H1 (cell line): ENCODE results near the gene ANXA4. TPM values are rescaled to one million over a fixed set of nuclear protein-coding genes. Genes with fewer than 3 reads are reported as not detected.

Source experiments
- CTCF ChIA-PET: fragments of 300-600 bp; sonication (Branson Sonifier 250); formaldehyde crosslinking; loops from one replicate; lab custom pipeline; 2021; ENCODE audit not compliant: partially characterized antibody; lab: Charles Lee
- POLR2A ChIA-PET: fragments of 300-600 bp; sonication (Branson Sonifier 250); formaldehyde crosslinking; loops from one replicate; lab custom pipeline; 2021; ENCODE audit warnings: inconsistent platforms; ENCODE audit not compliant: partially characterized antibody; lab: Charles Lee
- DNase-seq, 2 experiments: peaks; one replicate each; pipeline versions ENCODE4 v3.0.0 to v3.0.0-alpha.2; 2010 to 2022; ENCODE audit warnings: low spot score in 2 of 2, low read depth in 1 of 2, mixed read lengths in 1 of 2
- FAIRE-seq: peaks from 2 replicates; lab custom pipeline; 2011; peaks lifted over from hg19 to GRCh38; lab: Jason Lieb, UNC
- H2AFZ ChIP-seq: 2 replicates; pipeline ENCODE4 v1.8.1; 2012; ENCODE audit warnings: low read length, inconsistent platforms
- H2AK5ac ChIP-seq: 2 replicates; pipeline ENCODE4 v1.6.1; 2013; ENCODE audit warnings: low read depth, low read length
- H2BK120ac ChIP-seq: replicated peaks from 2 replicates; pipeline ENCODE3; 2013; ENCODE audit warnings: low read depth, low read length, inconsistent platforms
- H2BK12ac ChIP-seq: 2 replicates; pipeline ENCODE4 v1.6.1; 2013; ENCODE audit warnings: low read depth, low read length
- H2BK15ac ChIP-seq: 2 replicates; pipeline ENCODE4 v1.6.1; 2013; ENCODE audit warnings: low read length
- H2BK20ac ChIP-seq: 2 replicates; pipeline ENCODE4 v1.6.1; 2013; ENCODE audit warnings: low read length
- H2BK5ac ChIP-seq: 2 replicates; pipeline ENCODE4 v1.6.1; 2013; ENCODE audit warnings: low read depth, low read length
- H3K14ac ChIP-seq: 2 replicates; pipeline ENCODE4 v1.6.1; 2013; ENCODE audit warnings: inconsistent platforms; ENCODE audit not compliant: insufficient read length
- H3K18ac ChIP-seq: 2 replicates; pipeline ENCODE4 v1.6.1; 2013; ENCODE audit warnings: low read length; ENCODE audit errors: extremely low read depth
- H3K23ac ChIP-seq: 2 replicates; pipeline ENCODE4 v1.6.1; 2013; ENCODE audit warnings: inconsistent platforms; ENCODE audit not compliant: insufficient read length
- H3K23me2 ChIP-seq: 2 replicates; pipeline ENCODE4 v1.6.1; 2013; ENCODE audit warnings: low read depth, low read length
- H3K27ac ChIP-seq: 2 replicates; pipeline ENCODE4 v1.6.1; 2011; ENCODE audit warnings: low read depth, low read length, inconsistent platforms
- H3K27me3 ChIP-seq, 4 experiments: replicated peaks in 1 of 4; 1 replicate in 1 of 4; 2 replicates in 3 of 4; pipeline versions ENCODE4 v1.6.1 to v1.8.1; 2011 to 2013; ENCODE audit warnings: low read length in 3 of 4, mild to moderate bottlenecking in 3 of 4, inconsistent platforms in 2 of 4, mixed read lengths in 2 of 4, moderate library complexity in 1 of 4; ENCODE audit not compliant: control insufficient read depth in 3 of 4, insufficient read depth in 3 of 4; ENCODE audit errors: extremely low read depth in 1 of 4
- H3K36me3 ChIP-seq, 4 experiments: 2 replicates each; pipeline versions ENCODE4 v1.6.1 to v1.8.1; 2011 to 2013; ENCODE audit warnings: mild to moderate bottlenecking in 4 of 4, low read length in 3 of 4, moderate library complexity in 2 of 4, control low read depth in 1 of 4, inconsistent platforms in 1 of 4; ENCODE audit not compliant: insufficient read depth in 4 of 4, control insufficient read depth in 2 of 4
- H3K4ac ChIP-seq: replicated peaks from 2 replicates; pipeline ENCODE3; 2013; ENCODE audit warnings: low read length, low read depth, mixed read lengths, inconsistent platforms; ENCODE audit not compliant: insufficient read length
- H3K4me1 ChIP-seq, 4 experiments: replicated peaks in 1 of 4; 1 replicate in 1 of 4; 2 replicates in 3 of 4; pipeline versions ENCODE4 v1.6.1 to v1.8.1; 2011 to 2013; ENCODE audit warnings: low read length in 3 of 4, inconsistent platforms in 2 of 4, mixed read lengths in 1 of 4; ENCODE audit not compliant: insufficient read depth in 4 of 4, control insufficient read depth in 3 of 4
- H3K4me2 ChIP-seq, 2 experiments: 2 replicates each; pipeline versions ENCODE4 v1.6.1 to v1.8.1; 2011 to 2013; ENCODE audit warnings: low read depth in 2 of 2, low read length in 2 of 2, control low read depth in 1 of 2, inconsistent platforms in 1 of 2, mild to moderate bottlenecking in 1 of 2; ENCODE audit not compliant: insufficient read depth in 1 of 2
- H3K4me3 ChIP-seq, 4 experiments: fragments of 200-600, 300-600 bp in 1 of 4; sonication (generic), shearing (Covaris generic), sonication (Bioruptor Twin) in 1 of 4; 2 replicates each; pipeline versions ENCODE4 v1.5.1 to v1.8.1; 2011 to 2016; ENCODE audit warnings: low read length in 4 of 4, low read depth in 3 of 4, control low read depth in 2 of 4, inconsistent platforms in 2 of 4, mild to moderate bottlenecking in 2 of 4, mixed read lengths in 1 of 4, moderate library complexity in 1 of 4; ENCODE audit not compliant: insufficient read depth in 2 of 4; ENCODE audit errors: extremely low read depth in 1 of 4
- H3K56ac ChIP-seq: replicated peaks from 2 replicates; pipeline ENCODE3; 2013; ENCODE audit warnings: low read depth, mild to moderate bottlenecking, mixed read lengths, low read length, inconsistent platforms; ENCODE audit not compliant: insufficient read length
- H3K79me1 ChIP-seq: 2 replicates; pipeline ENCODE4 v1.6.1; 2013; ENCODE audit warnings: low read depth, low read length, control low read depth
- H3K79me2 ChIP-seq, 2 experiments: 2 replicates each; pipeline versions ENCODE4 v1.6.1 to v1.8.1; 2012 to 2013; ENCODE audit warnings: low read length in 2 of 2, mild to moderate bottlenecking in 2 of 2, inconsistent platforms in 1 of 2; ENCODE audit not compliant: insufficient read depth in 2 of 2, control insufficient read depth in 1 of 2
- H3K9ac ChIP-seq, 4 experiments: replicated peaks in 1 of 4; 1 replicate in 1 of 4; 2 replicates in 3 of 4; pipeline versions ENCODE4 v1.6.1 to v1.8.1; 2011 to 2013; ENCODE audit warnings: low read depth in 3 of 4, low read length in 3 of 4, control low read depth in 2 of 4, mild to moderate bottlenecking in 2 of 4, moderate library complexity in 2 of 4, inconsistent platforms in 1 of 4; ENCODE audit errors: extremely low read depth in 1 of 4
- H3K9me3 ChIP-seq, 2 experiments: 2 replicates each; pipeline versions ENCODE4 v1.6.1 to v1.8.1; 2012 to 2013; ENCODE audit warnings: mild to moderate bottlenecking in 2 of 2, moderate library complexity in 2 of 2, control low read depth in 1 of 2, inconsistent platforms in 1 of 2, low read depth in 1 of 2, low read length in 1 of 2, mixed read lengths in 1 of 2; ENCODE audit not compliant: insufficient read depth in 2 of 2
- H4K20me1 ChIP-seq, 2 experiments: replicated peaks in 1 of 2; 2 replicates each; pipeline versions ENCODE3 to v1.8.1; 2011 to 2013; ENCODE audit warnings: inconsistent platforms in 2 of 2, low read length in 2 of 2, mild to moderate bottlenecking in 1 of 2; ENCODE audit not compliant: insufficient read depth in 2 of 2, control insufficient read depth in 1 of 2
- H4K5ac ChIP-seq: 2 replicates; pipeline ENCODE4 v1.6.1; 2013; ENCODE audit warnings: low read length, low read depth, mixed read lengths, inconsistent platforms; ENCODE audit not compliant: insufficient read length
- H4K8ac ChIP-seq: 2 replicates; pipeline ENCODE4 v1.8.0; 2013; ENCODE audit warnings: mild to moderate bottlenecking, moderate library complexity, low read length, inconsistent platforms; ENCODE audit not compliant: insufficient read depth; ENCODE audit errors: extremely low read depth
- H4K91ac ChIP-seq: replicated peaks from 2 replicates; pipeline ENCODE3; 2013; ENCODE audit warnings: low read length, mixed read lengths, inconsistent platforms; ENCODE audit not compliant: insufficient read length
- EZH2 ChIP-seq: fragments of 200-600 bp; sonication (generic); IDR thresholded peaks from 2 replicates; pipeline ENCODE4 v1.7.1; 2012; ENCODE audit warnings: low read depth, mild to moderate bottlenecking, moderate library complexity, low read length, inconsistent platforms; ENCODE audit not compliant: severe bottlenecking
- FOSL1 ChIP-seq: IDR thresholded peaks from 2 replicates; pipeline ENCODE4 v1.6.1; 2011; ENCODE audit warnings: mild to moderate bottlenecking, low read depth, low read length, moderate library complexity; ENCODE audit not compliant: insufficient read depth
- GTF2F1 ChIP-seq: IDR thresholded peaks from 2 replicates; pipeline ENCODE4 v1.6.1; 2012; ENCODE audit warnings: low read depth, low read length, improper control_type of control experiment, borderline replicate concordance
- JUND ChIP-seq: IDR thresholded peaks from 2 replicates; pipeline ENCODE4 v1.6.1; 2011; ENCODE audit warnings: mild to moderate bottlenecking, improper control_type of control experiment, low read length
- POLR2AphosphoS5 ChIP-seq: IDR thresholded peaks from 2 replicates; pipeline ENCODE4 v1.6.1; 2011; ENCODE audit warnings: low read depth, low read length
- SRF ChIP-seq: IDR thresholded peaks from 2 replicates; pipeline ENCODE4 v1.6.1; 2011; ENCODE audit warnings: mild to moderate bottlenecking, low read depth, low read length, moderate library complexity
- WGBS, 2 experiments: shearing (Covaris generic) in 1 of 2; methylation state at CpG; one replicate each; pipeline versions ENCODE4 v1.1.6 to v1.1.7; 2013 to 2015; ENCODE audit warnings: low lambda C conversion rate in 2 of 2, mixed read lengths in 2 of 2, inconsistent platforms in 1 of 2, low coverage in 1 of 2, missing lambda C conversion rate in 1 of 2; ENCODE audit not compliant: insufficient replicate concordance in 2 of 2, insufficient coverage in 1 of 2, insufficient read length in 1 of 2; ENCODE audit errors: extremely low coverage in 1 of 2, missing lambda C conversion rate in 1 of 2; 5-methylcytosine and 5-hydroxymethylcytosine counted together
- polyA plus RNA-seq, 7 experiments: library from polyadenylated mRNA; depleted of rRNA in 3 of 7; stranded (reverse) in 5 of 7; unstranded in 2 of 7; fragments of >200 nt in 5 of 7; fragments of 200-250 nt in 2 of 7; gene quantifications; 1 replicate in 5 of 7; 2 replicates in 1 of 7; 4 replicates in 1 of 7; pipeline versions ENCODE4 v1.2.1 to v1.2.3, GENCODE V29; 2011 to 2013; ENCODE audit warnings: missing spikeins in 2 of 7, mixed read lengths in 2 of 7
- total RNA-seq: library from RNA; stranded (reverse); fragmentation: NEBNext Ultra II Directional; extraction: Animal tissue kit (Norgen Biotek cat#: 25700); gene quantifications from 2 replicates; pipeline ENCODE4 v1.2.1, GENCODE V29; 2021
- TF ChIP-seq, protein P1 (sequence below): IDR thresholded peaks from 2 replicates; pipeline ENCODE4 v1.6.1; 2011; ENCODE audit warnings: low read depth, mild to moderate bottlenecking, low read length; ENCODE audit not compliant: insufficient read depth
- TF ChIP-seq, protein P2 (sequence below), 3 experiments: IDR thresholded peaks; 1 replicate in 2 of 3; 2 replicates in 1 of 3; pipeline versions ENCODE4 v1.5.1 to v1.6.1; 2011; ENCODE audit warnings: low read length in 3 of 3, mild to moderate bottlenecking in 3 of 3, inconsistent platforms in 2 of 3, low read depth in 1 of 3, moderate library complexity in 1 of 3; ENCODE audit not compliant: insufficient read depth in 1 of 3; ENCODE audit errors: control extremely low read depth in 1 of 3

The ANXA4 gene
- total and polyA plus RNA-seq, 2 of the 8 experiments (the other 6 are each of a cell fraction or from before 2014, with no cell fraction given): 9.4 to 17.6 TPM

GRCh38 chr2:69798290-69798908 is 56.5 kb downstream of the ANXA4 start:
- Histone ChIP-seq H3K23ac (no peak overlapping the region), H2AFZ (no peak overlapping the region)
- POLR2A ChIA-PET: no interaction called here

More at GRCh38 chr2:69798290-69798908, 56.5 kb downstream of the ANXA4 start:
- no peak overlapping the region for H3K27ac ChIP-seq
- H3K4ac ChIP-seq: no peak overlapping the region
- H2BK12ac ChIP-seq: no peak overlapping the region
- no peaks in the 10 kb centered on the region for H3K79me1 ChIP-seq
- H3K79me2 ChIP-seq: no peaks in the 10 kb centered on the region
- H2BK120ac ChIP-seq: no peak overlapping the region
- H2BK20ac ChIP-seq: no peak overlapping the region
- H4K20me1 ChIP-seq: no peaks in the 10 kb centered on the region
- CTCF ChIA-PET: interaction anchor here (2.2 to 4.9 kb wide), 3 partner anchors 8 to 19 kb away, joined by 6 to 29 read pairs (median 15); no protein-coding TSS in a partner anchor
- no peaks in the 10 kb centered on the region for H3K36me3 ChIP-seq
- H4K91ac ChIP-seq: no peak overlapping the region
- no peaks in the 10 kb centered on the region for H3K23me2 ChIP-seq
- no peak overlapping the region for H2BK5ac ChIP-seq
- H2AK5ac ChIP-seq: no peak overlapping the region
- H3K4me2 ChIP-seq: no peak overlapping the region
- no peak overlapping the region for H3K9ac ChIP-seq
- no peak overlapping the region for H4K8ac ChIP-seq
- no peak overlapping the region for H3K18ac ChIP-seq
- TF ChIP-seq GTF2F1 (no peak), SRF (no peak), EZH2 (no peak), FOSL1 (no peak), JUND (no peak), POLR2AphosphoS5 (no peak)
- TF ChIP-seq, protein P1, sequence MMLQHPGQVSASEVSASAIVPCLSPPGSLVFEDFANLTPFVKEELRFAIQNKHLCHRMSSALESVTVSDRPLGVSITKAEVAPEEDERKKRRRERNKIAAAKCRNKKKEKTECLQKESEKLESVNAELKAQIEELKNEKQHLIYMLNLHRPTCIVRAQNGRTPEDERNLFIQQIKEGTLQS: no peak
- TF ChIP-seq, protein P2, sequence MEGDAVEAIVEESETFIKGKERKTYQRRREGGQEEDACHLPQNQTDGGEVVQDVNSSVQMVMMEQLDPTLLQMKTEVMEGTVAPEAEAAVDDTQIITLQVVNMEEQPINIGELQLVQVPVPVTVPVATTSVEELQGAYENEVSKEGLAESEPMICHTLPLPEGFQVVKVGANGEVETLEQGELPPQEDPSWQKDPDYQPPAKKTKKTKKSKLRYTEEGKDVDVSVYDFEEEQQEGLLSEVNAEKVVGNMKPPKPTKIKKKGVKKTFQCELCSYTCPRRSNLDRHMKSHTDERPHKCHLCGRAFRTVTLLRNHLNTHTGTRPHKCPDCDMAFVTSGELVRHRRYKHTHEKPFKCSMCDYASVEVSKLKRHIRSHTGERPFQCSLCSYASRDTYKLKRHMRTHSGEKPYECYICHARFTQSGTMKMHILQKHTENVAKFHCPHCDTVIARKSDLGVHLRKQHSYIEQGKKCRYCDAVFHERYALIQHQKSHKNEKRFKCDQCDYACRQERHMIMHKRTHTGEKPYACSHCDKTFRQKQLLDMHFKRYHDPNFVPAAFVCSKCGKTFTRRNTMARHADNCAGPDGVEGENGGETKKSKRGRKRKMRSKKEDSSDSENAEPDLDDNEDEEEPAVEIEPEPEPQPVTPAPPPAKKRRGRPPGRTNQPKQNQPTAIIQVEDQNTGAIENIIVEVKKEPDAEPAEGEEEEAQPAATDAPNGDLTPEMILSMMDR (IDR thresholded peaks at IDR 0.05; ENCODE audit: control extremely low read depth in 1 of 3, insufficient read depth in 1 of 3, low read depth in 1 of 3, low read length in 3 of 3): no peak
- TF ChIP-seq, all 59 proteins: peak for 0
- Histone ChIP-seq H4K5ac (no peak overlapping the region), H3K27me3 (no peaks in the 10 kb centered on the region), H3K14ac (no peak overlapping the region), H3K4me3 (no peak overlapping the region), H3K56ac (no peak overlapping the region), H2BK15ac (no peak overlapping the region), H3K9me3 (no peaks in the 10 kb centered on the region), H3K4me1 (peaks cover 0 to 16% (median 4%) of the 10 kb centered on the region in 4 experiments; a peak in 5 of 7 replicates)
- WGBS, 2 experiments: 90% methylated on average over 7 of the region's 7 CpGs; no CpG with 5 or more reads in 1 of the 2 experiments
- DNase-seq (peak in 1 of 2 experiments; percentile 46), FAIRE-seq (no peak)
